Fibroblast of upper back skin (primary cell): ENCODE results near the gene LRFN2.

Experiments
- DNase-seq: peaks from one replicate; pipeline ENCODE4 v3.0.0-alpha.2; 2013

The LRFN2 gene

DNA sequence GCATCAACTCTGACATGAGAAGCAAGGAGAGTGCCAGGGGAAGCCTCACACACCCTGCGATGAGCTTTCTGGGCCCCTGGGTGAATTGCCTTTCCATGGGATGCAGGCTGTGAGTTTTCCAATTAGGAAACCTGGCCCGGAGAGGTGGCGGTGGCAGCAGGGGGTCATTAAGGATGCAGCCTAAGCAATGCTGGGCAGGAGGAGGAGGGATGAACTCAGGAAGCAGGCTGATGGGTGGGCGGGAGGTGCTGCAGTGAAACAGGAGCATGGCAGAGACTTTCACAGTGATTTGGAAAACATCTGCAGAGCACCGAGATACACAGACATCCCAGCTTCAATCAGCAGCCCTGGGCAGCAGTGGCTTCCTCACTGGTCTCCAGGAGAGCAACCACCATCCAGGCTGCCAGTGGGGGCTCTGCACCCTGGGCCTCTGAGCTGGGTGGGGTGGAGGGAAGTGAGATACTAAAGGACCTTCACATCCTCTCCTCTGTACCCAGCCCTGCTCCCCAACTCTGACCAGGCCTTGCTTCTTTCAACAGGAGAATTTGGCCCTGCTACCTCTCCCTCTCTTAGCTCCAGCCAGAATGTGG lies 44.9 kb downstream of the LRFN2 start:
- no peak for DNase-seq

DNA sequence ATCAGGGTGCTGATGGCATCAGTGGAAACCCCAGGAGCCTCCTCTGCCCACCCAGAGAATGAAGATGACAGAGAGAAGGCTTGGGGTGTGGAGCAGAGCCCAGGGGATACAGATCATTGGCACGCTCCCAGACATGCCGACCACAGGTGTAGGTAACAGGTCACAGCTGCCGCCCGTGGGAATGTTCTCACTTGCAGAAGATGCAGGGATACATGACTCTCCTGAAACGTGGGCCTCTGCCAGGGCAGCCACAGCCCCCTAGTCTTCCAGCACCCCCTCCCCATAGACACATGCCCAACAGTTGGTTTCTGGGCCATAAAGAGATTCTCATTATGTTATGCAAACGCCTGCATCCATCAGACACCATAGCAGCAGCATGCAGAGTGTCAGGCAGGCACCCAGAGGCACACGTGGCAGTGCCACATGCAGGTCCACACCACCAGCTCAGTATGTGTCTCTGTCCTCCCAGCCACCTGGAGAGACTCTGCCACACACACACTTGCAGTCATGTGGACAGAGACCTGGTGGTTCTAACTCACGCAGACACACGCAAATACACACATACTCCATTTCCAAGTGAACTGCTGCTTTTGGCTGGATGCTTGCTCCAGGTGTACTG lies 45.5 kb downstream of the LRFN2 start:
- DNase-seq = no peak

DNA sequence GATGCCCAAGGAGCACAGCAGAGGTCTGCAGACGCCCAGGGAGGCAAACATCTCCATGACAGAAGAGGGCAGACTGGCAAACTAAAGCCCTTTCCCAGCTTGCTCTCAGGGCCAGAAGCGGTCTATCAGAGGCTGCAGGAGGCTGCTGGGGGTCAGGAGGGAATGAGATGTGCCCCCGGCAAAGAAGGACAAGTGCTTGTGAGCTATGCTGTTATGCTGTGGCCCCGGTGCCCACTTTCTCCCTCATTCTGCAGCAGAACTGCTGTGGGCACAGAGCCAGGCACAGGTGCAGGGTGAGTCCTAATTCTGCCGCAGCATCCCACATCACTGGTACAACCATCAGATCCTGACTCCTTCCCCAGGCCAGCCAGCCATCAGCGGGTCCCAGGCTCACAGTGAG lies 46.4 kb downstream of the LRFN2 start:
- no peak for DNase-seq

DNA sequence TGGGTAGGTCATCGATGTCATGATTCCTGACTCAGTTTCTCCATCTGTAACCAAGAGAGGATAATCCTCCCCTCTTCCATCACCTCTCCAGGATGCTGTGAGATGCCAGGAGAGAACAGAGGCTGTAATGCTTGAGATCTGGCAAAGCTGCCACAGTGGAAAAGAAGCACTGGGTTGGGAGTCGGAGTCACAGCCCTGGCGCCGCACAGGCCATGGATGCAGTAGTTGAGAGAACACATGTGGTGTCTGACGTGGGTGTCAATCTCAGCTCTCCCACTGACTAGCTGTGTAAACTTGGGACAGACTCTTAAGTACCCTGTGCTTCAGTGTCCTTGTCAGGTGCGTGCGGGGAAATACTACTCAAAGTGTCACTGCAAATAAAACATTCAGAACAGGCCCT lies 47.3 kb downstream of the LRFN2 start:
- DNase-seq = no peak

DNA sequence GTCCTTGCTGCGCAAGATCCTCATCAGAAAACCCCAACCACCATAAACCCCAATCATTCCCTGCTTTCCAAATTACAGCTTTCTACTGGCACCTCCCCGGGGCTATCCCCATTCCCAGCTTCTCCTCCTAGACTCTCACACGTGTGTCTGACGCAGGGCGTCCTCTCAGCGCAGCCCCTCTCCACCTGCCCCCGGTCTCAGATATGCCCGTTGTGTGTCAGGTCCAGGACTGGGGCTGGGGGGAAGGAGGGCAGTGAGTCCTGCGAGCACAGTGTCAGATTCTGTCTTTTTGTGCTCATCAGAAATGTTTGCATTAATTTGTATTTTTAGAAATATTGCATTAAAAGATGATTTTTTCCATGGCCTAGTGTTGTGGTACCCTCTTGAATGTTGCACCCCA lies 48.6 kb downstream of the LRFN2 start:
- no peak for DNase-seq

DNA sequence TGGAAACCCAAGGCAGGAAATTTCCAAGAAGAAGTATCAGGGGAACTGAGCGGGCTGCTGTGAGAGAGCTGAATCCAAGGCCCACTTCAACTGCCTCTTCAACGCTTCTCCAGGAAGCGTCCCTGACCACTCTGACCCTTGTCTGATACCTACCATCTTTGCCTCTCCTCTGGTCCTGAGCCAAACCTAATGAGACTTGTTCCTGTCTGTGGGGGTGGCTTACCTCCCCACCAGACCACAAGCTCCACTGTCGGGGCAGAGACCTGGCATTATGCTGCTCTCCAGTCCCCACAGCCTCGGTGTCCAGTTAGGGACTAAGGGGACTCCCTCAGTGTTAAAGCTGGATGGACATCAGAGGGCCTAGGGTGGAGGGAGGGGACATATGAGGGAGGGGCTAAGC lies 49.7 kb downstream of the LRFN2 start:
- DNase-seq = no peak

DNA sequence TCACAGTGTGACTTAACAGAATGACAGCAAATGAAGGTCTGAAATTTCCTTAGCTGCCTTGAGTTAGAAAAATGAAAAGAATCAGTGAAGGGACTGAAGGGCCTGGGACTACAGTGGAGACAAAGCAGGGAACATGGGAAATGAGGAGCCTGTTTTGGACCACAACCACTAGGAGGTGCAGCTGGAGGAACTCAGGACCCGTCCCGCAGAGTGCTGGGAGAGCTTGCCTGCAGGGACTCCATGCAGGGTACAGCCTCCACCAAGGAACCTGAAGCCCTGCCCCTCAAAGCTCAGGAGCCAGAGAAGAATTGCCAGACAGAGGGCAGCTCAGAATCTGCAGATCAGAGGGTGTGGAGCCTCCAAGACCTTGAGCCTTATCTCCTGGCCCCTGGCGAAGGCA lies 50.7 kb downstream of the LRFN2 start:
- DNase-seq = peak; percentile 4

DNA sequence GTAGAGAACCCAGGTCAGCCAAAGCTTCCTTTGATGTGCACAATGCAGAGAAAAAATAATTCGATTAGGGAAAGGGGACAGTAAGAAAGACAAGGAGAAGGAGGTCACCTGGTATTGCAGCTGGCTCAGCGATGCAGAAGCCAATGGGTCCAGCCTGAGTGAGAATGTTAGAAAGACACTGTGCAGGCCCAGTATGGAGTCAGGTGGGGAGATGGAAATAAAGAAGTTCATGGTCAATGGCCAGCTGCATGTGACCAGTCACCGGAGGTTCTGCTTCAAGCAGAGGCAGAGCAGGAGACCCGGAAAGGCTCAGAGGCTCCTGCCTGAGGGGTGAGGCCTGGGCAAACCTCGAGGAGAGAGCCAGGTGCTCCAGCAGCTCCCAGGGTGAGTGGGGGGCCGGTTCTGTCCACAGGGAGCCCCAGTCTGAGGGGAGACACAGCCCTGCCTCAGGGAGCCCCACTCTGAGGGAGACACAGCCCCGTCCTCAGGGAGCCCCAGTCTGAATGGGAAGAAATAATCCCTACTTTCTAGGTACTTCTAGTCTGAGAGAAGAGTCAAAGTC lies 51.3 kb downstream of the LRFN2 start:
- no peak for DNase-seq

DNA sequence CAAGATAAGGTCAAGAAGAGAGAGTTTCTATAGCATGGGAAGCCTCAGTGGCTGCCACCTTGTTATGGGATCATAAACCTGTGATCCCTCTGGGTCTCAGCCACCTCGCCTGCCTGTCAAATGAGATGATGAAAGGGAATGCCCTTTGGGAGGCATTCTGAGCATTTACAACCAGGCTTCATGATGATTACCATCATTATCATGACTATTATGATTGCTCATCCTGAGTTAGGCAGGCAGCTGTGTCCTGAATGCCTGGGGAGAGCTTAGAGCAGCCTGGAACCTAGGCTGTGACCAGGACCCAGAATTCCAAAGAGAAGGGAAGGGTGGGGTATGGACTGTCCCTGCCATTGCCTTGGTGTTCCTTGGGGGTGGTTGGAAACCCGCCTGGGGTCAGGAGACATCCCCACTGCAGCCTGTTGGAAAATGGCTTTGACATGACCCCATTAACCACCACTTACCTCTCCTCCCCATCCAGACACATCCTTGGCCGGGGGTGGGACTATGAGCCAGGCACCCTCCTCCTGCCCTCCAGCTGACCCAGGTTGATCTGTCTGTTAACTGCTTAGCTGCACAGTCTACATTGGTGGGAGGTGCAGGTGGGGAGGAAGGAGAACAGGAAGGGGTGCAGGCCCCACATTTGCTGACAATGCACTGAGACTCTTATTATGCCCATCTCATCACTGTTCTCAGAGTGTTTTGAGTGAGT lies 51.9 kb downstream of the LRFN2 start:
- no peak for DNase-seq

DNA sequence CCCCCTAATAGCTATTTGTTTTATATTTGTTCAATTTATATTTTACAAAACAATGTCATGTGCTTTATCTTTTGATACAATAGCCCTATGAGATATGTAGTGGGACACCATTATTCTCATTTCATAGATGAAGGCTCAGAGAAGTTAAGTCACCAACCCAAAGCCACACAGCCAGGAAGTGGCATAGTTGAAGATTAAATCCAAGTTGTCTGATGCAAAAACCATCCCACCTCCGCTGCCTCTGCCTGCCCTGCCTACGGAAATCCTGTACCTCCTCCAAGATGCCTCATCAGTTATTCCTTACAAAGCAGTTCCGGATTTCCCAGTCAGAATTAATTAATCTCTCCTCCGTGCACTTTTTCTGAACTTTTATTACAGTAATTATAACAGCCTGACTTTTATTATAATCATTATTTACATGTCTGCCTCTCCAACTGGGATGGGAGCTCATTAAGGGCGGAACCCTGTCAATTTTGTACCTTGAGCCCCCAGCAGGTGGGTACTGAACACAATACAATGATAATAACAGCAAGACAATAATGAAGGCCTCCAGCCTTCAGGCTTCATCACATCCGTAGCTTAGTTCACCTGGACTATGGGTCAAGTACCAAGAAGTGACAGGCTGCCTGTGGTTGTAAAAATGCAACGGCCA lies 54.7 kb downstream of the LRFN2 start:
- DNase-seq = no peak

DNA sequence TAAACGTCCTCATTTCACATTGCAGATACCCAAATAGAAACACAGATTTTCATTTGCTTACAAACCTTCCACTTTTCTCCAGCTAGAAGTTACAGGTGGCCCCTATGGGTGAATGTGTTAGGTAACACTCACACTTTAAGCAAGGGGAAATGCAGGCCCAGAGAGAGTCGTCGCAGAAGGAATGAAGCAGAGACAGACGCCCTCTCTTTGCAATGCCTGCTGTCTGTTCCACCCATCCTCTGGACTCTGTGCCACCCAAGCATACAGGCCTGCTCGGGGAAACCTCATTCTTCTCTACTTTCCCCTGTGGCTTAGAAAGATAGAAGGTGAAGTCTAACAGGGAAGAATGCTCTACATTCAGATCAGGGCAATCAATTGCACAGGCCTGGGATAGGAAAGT lies 57.2 kb downstream of the LRFN2 start:
- DNase-seq = no peak

DNA sequence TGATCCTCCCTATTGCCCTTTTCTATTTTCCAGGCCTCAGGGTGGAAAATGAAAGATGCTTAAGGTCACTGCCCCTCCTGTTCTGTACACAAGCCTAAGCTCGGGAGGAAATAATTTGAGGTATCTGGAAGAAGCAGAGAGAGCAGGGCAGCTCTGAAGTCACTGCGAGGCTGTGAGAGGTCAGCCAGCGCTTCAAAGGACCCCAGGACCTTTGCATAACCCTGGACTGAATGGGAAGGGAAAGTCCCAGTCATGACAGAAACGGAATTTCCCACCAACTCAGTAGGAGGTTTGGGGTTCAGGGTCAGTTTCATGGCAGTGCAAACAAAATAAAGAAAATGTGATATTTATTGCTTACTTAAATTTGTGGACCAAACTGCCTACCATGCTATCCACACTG lies 58.1 kb downstream of the LRFN2 start:
- no peak for DNase-seq

DNA sequence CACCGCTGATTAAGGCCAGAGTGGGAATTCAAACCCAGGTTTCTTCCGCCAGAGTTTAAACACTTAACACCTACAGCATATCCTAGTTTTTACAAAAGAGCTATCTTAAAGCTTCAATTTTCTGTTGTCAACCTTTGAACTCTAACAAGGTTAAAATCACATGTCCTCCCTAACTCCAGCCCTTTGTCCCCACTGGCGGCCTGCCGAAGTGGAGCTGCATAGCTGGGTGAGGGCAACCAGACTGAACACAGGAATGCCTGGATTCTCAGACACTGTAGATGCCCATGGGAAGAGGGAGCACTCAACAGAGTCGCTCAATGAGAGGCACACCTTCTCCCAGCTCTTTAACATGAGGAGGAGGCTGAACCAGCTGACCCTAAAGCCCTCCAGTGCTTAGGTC lies 59.1 kb downstream of the LRFN2 start:
- no peak for DNase-seq

DNA sequence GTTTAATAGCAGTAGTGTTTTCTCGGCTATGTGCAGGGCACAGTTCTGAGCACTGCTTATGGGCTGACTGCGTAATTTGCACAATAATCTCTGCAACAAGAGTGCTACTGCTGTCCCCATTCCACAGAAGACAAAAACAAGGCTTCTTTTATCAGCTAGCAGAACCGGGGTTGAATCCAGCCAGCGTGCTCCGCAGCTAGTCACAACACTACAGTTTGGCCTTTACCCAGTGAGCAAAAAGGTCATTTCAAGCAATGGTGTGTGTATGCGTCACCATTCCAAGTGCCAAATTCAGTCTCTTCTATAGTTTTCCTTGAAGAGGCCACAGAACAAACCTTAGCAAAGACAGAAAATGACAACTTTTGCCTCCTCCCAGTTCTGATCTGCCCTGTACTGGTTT lies 61.1 kb downstream of the LRFN2 start:
- DNase-seq = no peak

DNA sequence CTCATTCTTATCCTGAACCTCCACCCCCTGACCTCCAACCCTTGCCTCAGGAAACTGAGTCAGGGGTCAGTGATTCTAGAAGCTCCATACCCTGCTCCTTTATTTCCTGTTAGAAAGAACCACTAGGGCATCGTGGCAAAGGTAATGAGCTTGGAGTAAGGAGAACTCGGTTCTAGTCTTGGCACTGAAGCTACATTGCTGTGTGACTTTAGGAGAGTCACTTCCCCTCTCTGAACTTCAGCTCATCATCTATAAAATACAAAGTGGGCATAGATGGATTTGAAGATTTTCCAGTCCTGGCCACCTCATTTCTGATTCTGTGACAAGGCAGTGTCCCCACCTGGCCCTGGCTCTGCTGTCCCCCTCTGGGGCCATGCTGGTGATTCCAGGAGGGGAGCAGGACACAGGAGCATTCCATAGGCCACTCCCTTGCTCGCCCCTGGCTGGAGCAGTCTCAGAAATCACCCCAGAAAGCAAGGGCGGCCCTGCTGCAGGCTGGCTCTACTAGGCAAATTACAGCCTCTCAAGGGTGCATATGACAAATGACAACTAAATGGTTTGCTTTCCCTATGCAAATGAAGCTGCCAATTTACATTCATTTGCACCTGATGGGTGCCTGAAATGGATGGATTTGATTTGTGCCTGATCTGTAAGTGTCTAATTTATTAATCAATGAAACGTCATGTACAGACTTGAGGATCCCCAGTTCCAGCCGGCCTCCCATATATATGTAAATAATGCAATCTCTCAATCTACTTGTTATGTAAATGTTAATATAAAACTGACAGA lies 62.2 kb downstream of the LRFN2 start:
- DNase-seq = no peak

DNA sequence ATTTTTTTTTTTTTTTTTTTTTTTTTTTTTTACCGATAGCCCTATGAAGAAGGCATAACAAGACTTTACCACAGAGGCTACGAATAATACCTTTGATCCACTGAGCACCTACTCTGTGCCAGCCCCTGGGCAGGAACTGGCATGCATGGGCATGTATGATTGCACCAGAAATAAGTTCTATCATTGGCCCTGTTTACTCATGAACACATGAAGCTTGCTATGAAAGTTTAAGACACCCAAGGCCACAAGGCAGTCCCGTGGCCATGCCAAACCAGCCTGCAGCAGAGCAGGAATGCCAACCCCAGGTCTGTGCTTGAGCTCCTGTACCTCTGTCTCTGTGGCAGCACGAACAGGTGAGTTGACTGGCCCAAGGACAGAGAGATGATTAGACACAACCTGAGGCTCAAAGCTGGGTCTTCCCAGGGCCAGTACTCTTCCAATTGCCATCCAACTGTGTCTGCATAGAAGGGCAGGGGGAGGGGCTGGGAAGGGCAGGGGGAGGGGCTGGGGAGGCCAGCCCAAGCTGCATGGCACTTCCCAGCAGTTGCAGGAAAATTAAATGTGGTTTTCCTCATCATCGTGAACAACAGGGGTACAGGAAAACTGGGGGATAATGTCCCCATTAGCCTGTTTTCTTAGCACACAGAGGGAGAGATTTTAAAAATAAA lies 63.5 kb downstream of the LRFN2 start:
- DNase-seq = no peak

DNA sequence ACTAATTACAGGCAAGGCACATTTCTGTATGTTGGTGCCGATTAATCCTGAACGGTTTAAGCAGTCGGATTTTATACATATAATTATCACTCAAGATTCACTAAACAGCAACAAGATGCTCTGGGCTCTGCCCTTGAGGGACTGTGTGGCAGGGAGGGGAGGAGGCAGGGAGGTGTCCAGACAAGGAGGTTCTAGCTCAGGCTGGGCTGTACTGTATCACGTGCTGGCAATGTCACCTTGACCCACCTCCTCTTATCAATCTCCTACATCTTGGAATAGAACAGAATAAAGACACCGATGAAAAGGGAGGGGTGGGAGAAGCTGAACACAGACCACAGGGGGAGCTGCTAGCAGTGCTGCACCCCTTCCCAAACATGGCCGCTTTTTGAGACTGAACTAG lies 65.7 kb downstream of the LRFN2 start:
- DNase-seq = no peak

DNA sequence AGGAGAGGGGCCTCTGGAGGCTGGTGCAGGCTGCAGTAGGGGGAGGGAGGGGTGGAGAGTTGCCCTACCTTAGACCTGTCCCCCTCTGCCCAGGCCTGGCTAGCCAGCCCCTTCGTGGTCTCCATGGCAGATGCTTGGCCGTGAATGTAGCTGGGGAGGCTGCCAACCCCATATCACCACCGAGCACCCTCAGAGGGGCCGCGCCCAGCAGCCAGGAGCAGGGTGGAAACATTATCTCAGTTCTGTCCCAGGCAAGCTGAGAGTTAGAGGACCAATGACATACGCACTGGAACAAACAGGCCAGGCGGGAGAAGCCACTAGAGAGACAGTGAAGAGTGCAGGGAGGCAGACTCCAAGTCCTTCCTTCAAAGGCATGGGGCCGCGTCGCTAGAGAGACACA lies 66.5 kb downstream of the LRFN2 start:
- no peak for DNase-seq

DNA sequence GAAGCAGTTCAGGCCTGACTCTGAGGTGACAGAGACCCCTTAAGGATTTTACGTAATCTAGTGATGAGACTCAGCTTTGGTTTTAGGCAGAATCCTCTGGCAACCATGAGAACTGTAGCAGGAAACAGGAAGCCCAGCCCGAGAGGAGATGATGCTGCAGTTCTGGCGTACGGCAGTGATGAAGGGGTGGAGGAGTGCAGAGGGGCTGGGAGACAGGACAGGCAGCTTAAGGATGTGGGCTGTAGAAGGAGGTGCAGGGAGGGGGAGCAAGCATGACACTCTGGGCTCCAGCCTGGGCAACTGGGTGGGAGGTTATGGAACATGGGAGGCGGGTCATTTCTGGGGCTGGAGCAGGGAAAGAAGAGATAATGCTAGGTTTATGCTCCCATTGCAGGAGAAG lies 67.1 kb downstream of the LRFN2 start:
- no peak for DNase-seq

DNA sequence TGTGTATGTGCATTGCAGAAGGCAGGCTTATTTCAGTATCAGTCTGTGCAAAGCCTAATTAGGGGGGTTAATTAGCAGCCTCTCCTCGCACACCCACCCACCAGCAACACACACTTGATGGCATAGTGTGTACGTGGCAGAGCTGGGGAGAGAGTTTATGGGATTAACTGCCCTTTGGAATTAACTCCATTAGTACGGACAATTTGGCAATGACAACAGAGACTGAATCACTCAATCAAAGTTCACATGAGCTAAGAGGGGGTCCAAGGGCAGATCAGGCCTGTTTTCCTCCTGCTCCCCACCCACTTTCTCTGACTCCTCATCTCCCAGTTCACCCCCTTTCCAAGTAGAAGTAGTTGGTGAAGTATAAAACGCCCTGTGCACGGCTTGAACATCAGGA lies 69.5 kb downstream of the LRFN2 start:
- no peak for DNase-seq

DNA sequence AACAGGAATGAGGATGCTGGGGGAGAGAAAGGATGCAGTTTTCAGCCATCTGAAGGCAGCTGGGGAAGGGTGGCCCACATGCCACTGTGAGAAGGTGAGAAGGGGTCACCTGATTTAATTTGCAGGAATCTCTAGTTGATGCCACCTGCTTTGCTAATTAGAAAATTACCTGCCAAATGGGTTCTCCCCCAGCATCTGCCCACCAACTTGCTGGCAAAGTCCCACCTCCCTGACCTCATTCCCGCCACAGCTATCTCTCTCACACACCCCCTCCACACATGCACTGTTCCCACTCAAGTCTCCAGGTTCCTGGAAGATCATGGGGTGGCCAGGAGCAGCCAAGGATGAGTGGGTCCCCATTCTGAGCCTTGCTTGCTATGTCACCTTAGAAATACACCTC lies 70.7 kb downstream of the LRFN2 start:
- no peak for DNase-seq

DNA sequence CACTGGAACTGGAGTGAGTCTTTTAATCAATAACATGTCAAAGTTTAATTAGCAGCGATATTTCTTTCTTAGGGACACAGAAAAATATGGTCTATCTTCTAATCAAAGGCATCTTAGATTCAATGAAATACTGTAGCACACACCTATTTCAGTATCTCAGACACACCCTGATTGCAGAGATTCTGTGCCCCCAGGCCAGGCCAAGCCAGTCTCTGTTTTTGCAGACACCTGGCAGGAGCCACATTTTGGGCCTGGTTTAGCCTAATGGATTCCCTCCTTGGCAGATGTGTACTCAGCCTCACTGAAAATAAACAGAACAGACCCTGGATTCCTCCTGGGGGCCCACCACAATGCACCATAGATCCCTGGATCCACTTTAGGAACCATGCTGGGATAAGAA lies 74.8 kb downstream of the LRFN2 start:
- DNase-seq = no peak

DNA sequence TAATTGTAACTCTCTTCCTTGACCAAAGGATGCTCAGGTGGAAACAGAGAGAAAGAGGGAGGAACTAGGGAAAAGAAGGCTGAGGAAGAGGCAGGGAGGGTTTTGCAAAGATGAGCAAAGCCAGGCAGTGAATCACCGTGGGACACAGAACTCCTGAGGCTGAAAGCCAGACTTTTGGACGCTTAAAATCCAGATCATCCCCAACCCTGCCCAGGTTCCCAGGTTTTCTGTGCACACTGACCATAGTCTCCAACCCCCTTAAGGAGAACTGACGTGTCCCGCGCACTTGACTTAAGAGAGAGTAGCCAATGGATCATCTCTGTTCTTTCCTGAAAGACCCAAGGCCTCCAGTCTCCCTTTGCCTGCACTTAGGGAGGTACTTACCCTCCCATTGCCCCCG lies 75.3 kb downstream of the LRFN2 start:
- DNase-seq = no peak
